Measurements from ENCODE around the gene RASGRF1.

- TF ChIP-seq CTCF (IDR thresholded peaks at IDR 0.05) (no peak), POLR2A (IDR thresholded peaks at IDR 0.05) (no peak)
Observed at GRCh38 chr15:78977591-78978347, 112.8 kb downstream of the RASGRF1 start.

Measured in adrenal gland (tissue), 5 donors.